GM12865 (cell line): ENCODE data around the gene ATE1.

Experiments
- DNase-seq: peaks from one replicate; pipeline ENCODE4 v3.0.0; 2010; ENCODE audit warnings: low read depth
- H3K4me3 ChIP-seq: 2 replicates; pipeline ENCODE4 v1.5.1; 2011; ENCODE audit warnings: mild to moderate bottlenecking, low read depth, low read length, control low read depth
- TF ChIP-seq, protein P1 (sequence below): IDR thresholded peaks from 2 replicates; pipeline ENCODE4 v1.5.1; 2011; ENCODE audit warnings: low read length, control low read depth, low read depth, inconsistent platforms; ENCODE audit not compliant: insufficient read depth; ENCODE audit errors: missing control alignments

ATE1 gene

DNA sequence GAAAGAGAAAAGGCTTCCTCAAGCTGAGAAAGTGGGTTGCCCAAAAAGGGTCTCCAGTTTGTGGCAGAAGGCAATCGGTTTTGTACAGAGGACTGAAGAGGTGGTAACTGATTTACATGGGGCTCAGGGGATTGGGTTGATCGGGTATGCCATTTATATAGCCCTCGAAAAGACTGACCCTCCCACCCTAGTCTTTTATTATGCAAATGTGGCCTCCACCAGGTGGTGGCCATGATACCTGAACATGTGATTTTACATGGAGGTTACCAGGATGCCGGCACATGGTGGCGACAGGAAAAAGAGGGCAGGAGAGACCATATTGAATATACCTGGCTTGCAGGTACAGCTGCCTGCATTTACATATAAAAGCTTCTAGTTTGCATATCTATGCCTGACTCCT is 36.7 kb downstream of the ATE1 start:
- DNase-seq = no peak
- TF ChIP-seq, protein P1, sequence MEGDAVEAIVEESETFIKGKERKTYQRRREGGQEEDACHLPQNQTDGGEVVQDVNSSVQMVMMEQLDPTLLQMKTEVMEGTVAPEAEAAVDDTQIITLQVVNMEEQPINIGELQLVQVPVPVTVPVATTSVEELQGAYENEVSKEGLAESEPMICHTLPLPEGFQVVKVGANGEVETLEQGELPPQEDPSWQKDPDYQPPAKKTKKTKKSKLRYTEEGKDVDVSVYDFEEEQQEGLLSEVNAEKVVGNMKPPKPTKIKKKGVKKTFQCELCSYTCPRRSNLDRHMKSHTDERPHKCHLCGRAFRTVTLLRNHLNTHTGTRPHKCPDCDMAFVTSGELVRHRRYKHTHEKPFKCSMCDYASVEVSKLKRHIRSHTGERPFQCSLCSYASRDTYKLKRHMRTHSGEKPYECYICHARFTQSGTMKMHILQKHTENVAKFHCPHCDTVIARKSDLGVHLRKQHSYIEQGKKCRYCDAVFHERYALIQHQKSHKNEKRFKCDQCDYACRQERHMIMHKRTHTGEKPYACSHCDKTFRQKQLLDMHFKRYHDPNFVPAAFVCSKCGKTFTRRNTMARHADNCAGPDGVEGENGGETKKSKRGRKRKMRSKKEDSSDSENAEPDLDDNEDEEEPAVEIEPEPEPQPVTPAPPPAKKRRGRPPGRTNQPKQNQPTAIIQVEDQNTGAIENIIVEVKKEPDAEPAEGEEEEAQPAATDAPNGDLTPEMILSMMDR = no peak

DNA sequence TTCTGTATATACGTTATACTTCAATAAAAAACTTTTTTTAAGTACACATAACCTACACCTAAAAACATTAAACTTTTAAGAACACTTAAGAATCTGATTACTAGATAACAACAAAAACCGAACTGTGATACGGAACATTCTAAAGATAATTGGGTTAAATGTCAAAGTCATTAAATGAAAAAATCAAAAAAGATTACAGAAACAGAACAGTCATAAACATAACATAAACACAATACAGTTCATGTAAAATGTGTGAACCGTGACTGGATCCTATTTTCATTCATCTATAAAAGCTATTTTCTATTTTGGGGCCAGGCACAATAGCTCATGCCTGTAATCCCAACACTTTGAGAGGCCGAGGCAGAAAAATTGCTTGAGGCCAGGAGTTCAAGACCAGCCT is 38.6 kb downstream of the ATE1 start:
- no peak for DNase-seq
- TF ChIP-seq, protein P1 = no peak
- H3K4me3 ChIP-seq = no peak overlapping the region

More for the DNA sequence above, 36.7 kb downstream of the ATE1 start:
- H3K4me3 ChIP-seq = no peak overlapping the region

DNA sequence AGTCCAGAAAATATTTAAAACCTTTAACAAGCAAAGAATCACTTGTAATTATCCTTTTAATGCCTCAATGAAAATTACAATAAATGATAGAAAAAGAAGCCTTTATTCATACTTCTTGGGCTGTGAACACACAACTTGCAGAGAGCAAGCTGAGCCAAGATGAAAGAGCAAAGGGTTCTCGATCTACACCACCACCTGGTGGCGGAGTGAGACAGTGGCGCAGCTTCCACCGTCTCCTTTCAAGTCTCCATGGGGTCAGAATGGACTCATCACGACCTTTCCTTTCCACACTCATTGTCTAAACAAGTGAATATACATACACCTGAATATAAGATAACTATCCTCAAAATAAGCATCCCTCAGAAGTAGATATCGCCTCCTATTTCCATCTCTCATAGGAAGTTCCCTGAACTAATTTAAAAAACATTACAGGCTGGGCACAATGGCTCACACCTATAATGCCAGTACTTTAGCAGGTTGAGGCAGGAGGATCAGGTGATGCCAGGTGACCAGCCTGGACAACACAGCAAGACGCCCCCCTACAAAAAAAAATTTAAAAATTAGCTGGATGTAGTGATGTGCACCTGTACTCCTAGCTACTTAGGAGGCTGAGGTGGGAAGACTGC is 40.7 kb downstream of the ATE1 start:
- TF ChIP-seq, protein P1 = peak; percentile 71
- DNase-seq = peak; percentile 69
- H3K4me3 ChIP-seq = no peak overlapping the region

DNA sequence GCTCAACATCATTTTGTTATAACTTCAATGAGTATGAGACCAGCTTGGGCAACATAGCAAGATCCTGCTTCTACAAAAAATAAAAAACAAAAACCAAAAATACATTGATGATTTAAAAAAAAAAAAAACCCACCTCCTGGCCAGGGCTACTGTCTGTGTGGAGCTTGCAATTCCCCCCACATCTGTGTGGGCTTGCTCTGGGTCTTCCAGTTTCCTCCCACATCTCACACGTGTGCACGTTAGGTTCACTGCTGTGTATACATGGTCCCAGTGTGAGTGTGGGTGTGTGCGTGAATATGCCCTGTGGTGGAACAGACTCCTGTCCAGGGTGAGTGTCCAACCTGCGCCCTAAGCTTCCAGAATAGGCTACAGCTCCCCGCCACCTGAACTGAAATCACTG is 41.6 kb downstream of the ATE1 start:
- no peak overlapping the region for H3K4me3 ChIP-seq
- TF ChIP-seq, protein P1 = no peak
- no peak for DNase-seq

DNA sequence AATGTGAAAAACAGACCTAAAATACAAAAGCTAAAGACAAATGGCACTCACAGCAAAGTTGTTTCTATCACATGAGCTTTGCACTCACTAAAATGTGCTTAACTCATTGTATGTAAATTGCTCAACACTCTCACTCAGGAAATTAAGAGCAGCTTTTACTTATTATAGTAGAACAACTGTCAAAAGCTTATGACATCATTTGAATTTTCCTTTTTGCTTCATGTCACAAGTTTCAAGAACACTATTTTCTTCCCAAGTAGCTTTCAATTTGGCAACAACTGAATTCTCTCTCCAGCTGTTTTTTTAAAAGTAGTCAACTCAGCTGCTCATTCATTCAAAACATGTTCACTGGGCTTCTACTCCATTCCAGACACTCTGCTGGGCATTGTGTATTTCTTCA is 46.9 kb downstream of the ATE1 start:
- TF ChIP-seq, protein P1 = no peak
- no peak overlapping the region for H3K4me3 ChIP-seq
- DNase-seq = no peak

DNA sequence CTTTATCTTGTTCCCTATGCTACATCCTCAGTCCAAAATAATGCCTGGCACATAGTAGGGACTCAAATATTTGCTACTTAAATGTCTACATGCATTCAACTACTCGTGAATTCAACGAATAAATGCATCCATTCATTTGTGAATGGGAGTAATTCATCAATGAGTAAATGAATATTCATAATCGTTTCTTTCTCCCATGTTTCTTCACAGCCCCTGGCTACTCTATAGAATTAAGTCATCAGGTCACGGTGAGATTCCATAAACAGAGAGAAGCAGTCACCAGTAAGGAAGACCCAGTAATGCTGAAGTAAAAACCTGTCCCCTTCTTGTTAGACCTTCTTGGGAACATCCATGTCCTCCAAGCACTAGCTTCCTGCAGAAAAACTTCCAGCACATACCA is 48.4 kb downstream of the ATE1 start:
- DNase-seq = no peak
- TF ChIP-seq, protein P1 = no peak
- H3K4me3 ChIP-seq = no peak overlapping the region

DNA sequence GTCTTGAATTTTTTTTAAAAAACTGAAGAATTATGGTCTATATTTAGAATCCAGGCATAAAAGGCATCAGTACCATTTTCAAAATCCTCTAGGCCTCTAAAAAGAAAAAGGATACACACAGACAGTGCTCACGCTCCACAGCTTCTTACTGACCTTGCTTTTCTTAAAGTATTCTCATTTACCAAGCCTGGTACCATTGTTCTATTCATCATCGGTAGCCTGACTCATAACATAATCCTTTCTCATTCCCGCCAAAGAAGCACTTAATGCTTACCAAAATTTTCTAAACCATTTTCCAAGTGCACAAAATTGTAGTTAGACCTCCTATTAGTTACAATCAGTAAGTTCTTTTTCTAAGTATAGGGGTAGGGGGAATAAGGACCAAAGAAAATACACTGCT is 54.6 kb downstream of the ATE1 start:
- DNase-seq = no peak
- no peak overlapping the region for H3K4me3 ChIP-seq
- TF ChIP-seq, protein P1 = no peak
